ENCODE data around the gene CFAP45.

The CFAP45 gene

DNA sequence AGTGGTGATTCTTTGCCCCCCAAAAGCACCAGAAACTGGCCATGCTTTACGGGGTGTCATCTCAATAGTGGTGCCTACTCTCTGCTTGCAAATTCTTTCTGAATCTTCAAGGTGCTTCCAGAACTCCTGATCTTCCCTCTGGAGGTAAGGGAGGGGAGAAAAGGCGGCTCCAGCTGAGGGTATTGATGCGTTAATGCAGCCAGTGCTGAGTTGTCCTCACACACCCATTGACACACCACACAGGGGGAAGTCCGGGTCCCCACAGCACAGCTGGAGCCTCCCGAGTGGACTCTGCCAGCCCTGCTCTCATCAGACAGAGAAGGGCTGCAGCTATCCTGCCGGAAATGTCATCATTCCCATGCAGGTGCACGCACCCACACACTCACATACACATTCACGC lies 38.7 kb downstream of the CFAP45 start:
- DNase-seq (ENCODE audit: low read depth, low spot score): no peak
- H3K4me1 ChIP-seq (ENCODE audit: control insufficient read depth, insufficient read depth, low read length): no peaks in the 10 kb centered on the region
- H3K9me3 ChIP-seq (ENCODE audit: control insufficient read depth, insufficient read depth, low read length): no peaks in the 10 kb centered on the region
- H3K27me3 ChIP-seq (ENCODE audit: control insufficient read depth, insufficient read depth, low read length): no peaks in the 10 kb centered on the region; the same call in 1 of the 2 replicates
- no peak overlapping the region for H3K27ac ChIP-seq (ENCODE audit: low read length)
- no peaks in the 10 kb centered on the region for H3K36me3 ChIP-seq (ENCODE audit: control insufficient read depth, insufficient read depth, low read length)
- 100% methylated on average over 1 of the region's 8 CpGs for WGBS (ENCODE audit: insufficient coverage, insufficient read length)
- H3K4me3 ChIP-seq (ENCODE audit: low read length): no peak overlapping the region

DNA sequence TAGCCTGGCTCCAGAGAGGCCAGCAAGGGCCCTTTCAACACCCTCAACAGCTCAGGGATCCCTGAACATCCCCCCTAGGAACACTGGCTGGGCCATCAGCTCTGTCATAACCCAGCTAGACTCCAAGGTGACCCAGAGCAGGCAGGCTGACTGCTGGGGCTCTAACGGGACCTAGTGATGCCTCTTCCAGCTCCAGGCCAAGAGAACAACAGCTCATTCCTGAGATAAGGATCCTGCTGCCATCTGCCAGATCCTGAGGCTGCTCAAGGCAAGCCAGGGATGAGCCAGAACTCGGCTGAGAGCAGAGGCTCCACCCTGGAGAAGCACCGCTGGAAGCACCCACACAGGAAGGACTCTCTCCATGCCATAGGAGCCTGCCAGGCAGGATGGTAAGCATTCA lies 39.5 kb downstream of the CFAP45 start:
- H3K4me3 ChIP-seq (ENCODE audit: low read length): no peak overlapping the region
- H3K4me1 ChIP-seq (ENCODE audit: control insufficient read depth, insufficient read depth, low read length): no peaks in the 10 kb centered on the region
- no peak overlapping the region for H3K27ac ChIP-seq (ENCODE audit: low read length)
- WGBS (ENCODE audit: insufficient coverage, insufficient read length): no CpG with 5 or more reads among the region's 3 CpGs
- no peaks in the 10 kb centered on the region for H3K9me3 ChIP-seq (ENCODE audit: control insufficient read depth, insufficient read depth, low read length)
- no peak for DNase-seq (ENCODE audit: low read depth, low spot score)
- no peaks in the 10 kb centered on the region for H3K36me3 ChIP-seq (ENCODE audit: control insufficient read depth, insufficient read depth, low read length)
- peaks cover 1% of the 10 kb centered on the region; the same call in 1 of the 2 replicates for H3K27me3 ChIP-seq (ENCODE audit: control insufficient read depth, insufficient read depth, low read length)

DNA sequence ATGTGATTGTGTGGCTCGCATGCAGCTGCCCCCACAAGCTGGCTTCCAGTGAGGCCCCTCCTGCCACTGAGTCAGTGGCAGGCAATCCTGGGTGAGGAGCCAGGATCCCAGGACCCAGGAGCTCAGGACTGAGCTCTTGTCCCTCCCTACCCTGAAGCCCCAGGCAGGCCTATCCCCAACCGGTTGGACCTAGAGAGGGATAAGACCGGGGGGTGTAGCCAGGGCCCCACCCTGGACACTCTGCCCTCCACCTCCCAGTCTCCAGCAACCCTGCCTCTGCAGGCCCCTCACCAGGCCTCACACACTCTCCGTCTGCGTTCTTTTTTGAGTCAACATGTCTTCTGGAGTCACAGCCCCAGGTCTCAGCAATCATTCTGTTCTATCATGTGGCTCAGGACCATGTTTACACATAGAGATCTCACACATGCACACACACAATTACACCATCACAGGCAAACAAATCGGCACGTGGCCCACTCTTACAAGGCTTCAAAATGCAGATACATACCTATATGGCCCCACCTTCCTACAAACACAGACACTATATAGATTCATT lies 40.1 kb downstream of the CFAP45 start:
- WGBS (ENCODE audit: insufficient coverage, insufficient read length): no CpG with 5 or more reads among the region's 7 CpGs
- no peak overlapping the region for H3K4me3 ChIP-seq (ENCODE audit: low read length)
- no peak overlapping the region for H3K27ac ChIP-seq (ENCODE audit: low read length)
- DNase-seq (ENCODE audit: low read depth, low spot score): no peak
- H3K36me3 ChIP-seq (ENCODE audit: control insufficient read depth, insufficient read depth, low read length): no peaks in the 10 kb centered on the region
- peaks cover 5% of the 10 kb centered on the region; the same call in 1 of the 2 replicates for H3K27me3 ChIP-seq (ENCODE audit: control insufficient read depth, insufficient read depth, low read length)
- H3K9me3 ChIP-seq (ENCODE audit: control insufficient read depth, insufficient read depth, low read length): no peaks in the 10 kb centered on the region
- H3K4me1 ChIP-seq (ENCODE audit: control insufficient read depth, insufficient read depth, low read length): no peaks in the 10 kb centered on the region

DNA sequence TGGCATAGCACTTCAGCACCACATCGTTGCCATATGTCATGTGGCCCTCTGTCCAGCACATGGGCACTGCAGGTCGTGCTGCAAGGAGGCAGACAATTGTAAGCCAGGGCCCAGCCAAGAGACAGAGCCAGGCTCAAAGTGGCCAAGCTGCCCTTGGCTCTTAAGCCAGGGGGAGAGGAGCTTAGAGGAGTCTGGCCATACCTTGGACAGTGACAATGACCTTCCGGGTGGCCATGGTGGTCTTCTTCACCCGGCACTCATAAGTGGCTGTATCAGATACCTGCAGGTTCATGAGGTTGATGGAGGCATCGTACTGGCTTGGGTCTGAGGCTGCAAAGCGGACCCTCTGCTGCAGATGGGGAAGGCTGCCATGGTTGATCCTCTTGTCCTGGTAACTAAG lies 42.1 kb downstream of the CFAP45 start:
- no CpG with 5 or more reads among the region's 6 CpGs for WGBS (ENCODE audit: insufficient coverage, insufficient read length)
- H3K27ac ChIP-seq (ENCODE audit: low read length): no peak overlapping the region
- no peaks in the 10 kb centered on the region for H3K36me3 ChIP-seq (ENCODE audit: control insufficient read depth, insufficient read depth, low read length)
- no peaks in the 10 kb centered on the region for H3K4me1 ChIP-seq (ENCODE audit: control insufficient read depth, insufficient read depth, low read length)
- H3K9me3 ChIP-seq (ENCODE audit: control insufficient read depth, insufficient read depth, low read length): no peaks in the 10 kb centered on the region
- peaks cover 5% of the 10 kb centered on the region; the same call in 1 of the 2 replicates for H3K27me3 ChIP-seq (ENCODE audit: control insufficient read depth, insufficient read depth, low read length)
- no peak for DNase-seq (ENCODE audit: low read depth, low spot score)
- H3K4me3 ChIP-seq (ENCODE audit: low read length): no peak overlapping the region

DNA sequence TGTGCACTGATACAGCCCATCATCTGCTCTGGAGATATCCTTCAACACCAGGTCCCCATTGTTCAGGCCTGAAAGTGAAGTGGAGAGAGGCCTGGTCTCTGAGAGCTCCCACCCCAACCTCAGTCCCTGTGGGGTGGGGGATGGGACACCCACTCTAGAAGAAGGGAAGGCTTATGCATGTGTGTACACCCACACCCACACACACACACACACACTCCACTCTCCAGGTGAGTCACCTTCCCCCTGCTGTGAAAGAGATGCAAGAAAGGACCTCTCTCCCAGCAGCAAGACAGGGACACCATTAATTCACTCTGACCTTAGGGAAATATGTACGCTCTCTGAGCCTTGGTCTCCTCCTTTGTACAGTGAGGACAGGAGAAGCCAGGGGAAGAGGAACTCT lies 43.4 kb downstream of the CFAP45 start:
- Histone ChIP-seq H3K9me3 (ENCODE audit: control insufficient read depth, insufficient read depth, low read length) (no peaks in the 10 kb centered on the region), H3K4me3 (ENCODE audit: low read length) (no peak overlapping the region), H3K27ac (ENCODE audit: low read length) (no peak overlapping the region), H3K36me3 (ENCODE audit: control insufficient read depth, insufficient read depth, low read length) (no peaks in the 10 kb centered on the region), H3K27me3 (ENCODE audit: control insufficient read depth, insufficient read depth, low read length) (peaks cover 5% of the 10 kb centered on the region; the same call in 1 of the 2 replicates), H3K4me1 (ENCODE audit: control insufficient read depth, insufficient read depth, low read length) (no peaks in the 10 kb centered on the region)
- no CpG with 5 or more reads among the region's 1 CpG for WGBS (ENCODE audit: insufficient coverage, insufficient read length)
- no peak for DNase-seq (ENCODE audit: low read depth, low spot score)

DNA sequence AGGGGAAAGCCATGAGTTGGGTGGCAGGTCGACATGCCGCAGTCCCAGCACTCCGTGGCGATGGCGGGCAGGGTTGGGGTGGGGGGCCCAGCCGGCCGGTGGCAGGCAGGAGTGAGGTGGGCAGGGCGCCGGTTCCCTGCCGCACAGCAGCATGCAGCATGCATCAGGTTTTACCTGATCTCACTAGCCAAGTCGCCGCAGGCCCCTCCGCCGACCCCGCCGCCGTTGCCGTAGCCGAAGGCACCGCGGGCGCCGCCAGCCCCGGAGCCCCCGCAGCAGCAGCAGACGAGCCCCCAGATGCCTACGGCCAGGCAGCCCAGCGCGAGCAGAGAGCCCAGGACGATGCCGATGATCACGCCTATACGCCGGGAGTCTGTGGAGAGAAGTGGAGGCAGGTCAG lies 44.3 kb downstream of the CFAP45 start:
- Histone ChIP-seq H3K9me3 (ENCODE audit: control insufficient read depth, insufficient read depth, low read length) (no peaks in the 10 kb centered on the region), H3K4me3 (ENCODE audit: low read length) (no peak overlapping the region), H3K27ac (ENCODE audit: low read length) (no peak overlapping the region), H3K27me3 (ENCODE audit: control insufficient read depth, insufficient read depth, low read length) (peaks cover 5% of the 10 kb centered on the region; the same call in 1 of the 2 replicates), H3K36me3 (ENCODE audit: control insufficient read depth, insufficient read depth, low read length) (no peaks in the 10 kb centered on the region), H3K4me1 (ENCODE audit: control insufficient read depth, insufficient read depth, low read length) (no peaks in the 10 kb centered on the region)
- no peak for DNase-seq (ENCODE audit: low read depth, low spot score)
- WGBS (ENCODE audit: insufficient coverage, insufficient read length): no CpG with 5 or more reads among the region's 34 CpGs

DNA sequence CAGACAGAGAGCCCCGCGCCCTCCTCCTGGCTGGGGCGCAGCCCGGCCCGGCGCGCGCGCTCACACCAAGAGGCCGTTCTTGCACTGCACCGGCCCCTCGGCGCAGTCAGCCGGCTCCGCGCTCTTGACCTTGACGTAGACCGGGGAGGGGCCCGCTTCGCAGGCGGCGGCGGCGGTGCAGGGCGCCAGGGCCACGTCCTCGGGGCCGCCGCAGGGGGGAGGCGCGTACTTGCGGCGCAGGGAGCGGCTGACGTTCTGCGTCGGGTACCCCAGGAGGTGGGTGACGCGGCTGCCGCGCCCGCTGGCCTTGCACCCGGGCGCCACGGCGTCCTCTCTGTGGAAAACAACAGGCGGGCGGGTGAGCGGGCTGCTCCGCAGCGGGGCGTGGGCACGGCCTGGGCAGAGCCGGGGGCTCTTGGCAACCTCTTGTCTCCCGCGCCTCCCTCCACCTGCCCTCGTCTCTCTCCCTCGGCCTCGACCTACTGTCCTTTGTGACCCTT lies 45.2 kb downstream of the CFAP45 start:
- no peak overlapping the region for H3K27ac ChIP-seq (ENCODE audit: low read length)

DNA sequence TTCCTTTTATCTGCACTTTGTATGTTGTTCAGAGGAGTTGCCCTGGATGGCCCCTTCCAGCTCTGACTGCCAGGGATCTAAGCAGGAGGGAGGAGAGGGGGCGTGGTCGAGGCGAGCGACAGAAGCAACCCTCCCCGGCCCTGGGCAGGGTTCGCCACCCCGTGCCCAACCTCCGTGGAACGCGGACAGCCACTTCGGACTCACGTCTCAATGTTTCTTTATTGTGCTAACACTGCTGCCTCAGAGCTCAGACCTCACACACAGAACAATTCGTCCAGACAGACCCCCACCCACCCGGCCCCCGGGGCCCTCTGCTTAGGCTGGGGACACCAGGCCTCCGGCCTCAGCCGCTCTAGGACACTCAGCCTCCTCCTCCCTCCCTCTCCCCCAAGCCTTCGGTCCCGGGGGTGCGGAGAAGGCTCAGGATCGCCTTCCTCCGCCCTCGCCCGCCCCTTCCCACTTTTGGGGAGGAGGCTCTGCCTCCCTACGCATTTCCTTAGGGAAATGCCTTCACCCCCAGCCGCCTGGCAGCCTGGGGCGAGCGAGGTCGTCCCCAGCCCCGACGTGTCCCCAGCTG lies 45.8 kb downstream of the CFAP45 start:
- Histone ChIP-seq H3K27ac (ENCODE audit: low read length) (no peak overlapping the region), H3K9me3 (ENCODE audit: control insufficient read depth, insufficient read depth, low read length) (no peaks in the 10 kb centered on the region), H3K4me1 (ENCODE audit: control insufficient read depth, insufficient read depth, low read length) (no peaks in the 10 kb centered on the region), H3K36me3 (ENCODE audit: control insufficient read depth, insufficient read depth, low read length) (no peaks in the 10 kb centered on the region), H3K27me3 (ENCODE audit: control insufficient read depth, insufficient read depth, low read length) (peaks cover 5% of the 10 kb centered on the region; the same call in 1 of the 2 replicates), H3K4me3 (ENCODE audit: low read length) (peak overlapping the region; percentile 69)
- no peak for DNase-seq (ENCODE audit: low read depth, low spot score)
- no CpG with 5 or more reads among the region's 31 CpGs for WGBS (ENCODE audit: insufficient coverage, insufficient read length)

More for the DNA sequence above, 45.2 kb downstream of the CFAP45 start:
- WGBS (ENCODE audit: insufficient coverage, insufficient read length): no CpG with 5 or more reads among the region's 59 CpGs
- Histone ChIP-seq H3K27me3 (ENCODE audit: control insufficient read depth, insufficient read depth, low read length) (peaks cover 5% of the 10 kb centered on the region; the same call in 1 of the 2 replicates), H3K9me3 (ENCODE audit: control insufficient read depth, insufficient read depth, low read length) (no peaks in the 10 kb centered on the region), H3K4me1 (ENCODE audit: control insufficient read depth, insufficient read depth, low read length) (no peaks in the 10 kb centered on the region), H3K4me3 (ENCODE audit: low read length) (peak overlapping the region; percentile 69), H3K36me3 (ENCODE audit: control insufficient read depth, insufficient read depth, low read length) (no peaks in the 10 kb centered on the region)
- no peak for DNase-seq (ENCODE audit: low read depth, low spot score)

DNA sequence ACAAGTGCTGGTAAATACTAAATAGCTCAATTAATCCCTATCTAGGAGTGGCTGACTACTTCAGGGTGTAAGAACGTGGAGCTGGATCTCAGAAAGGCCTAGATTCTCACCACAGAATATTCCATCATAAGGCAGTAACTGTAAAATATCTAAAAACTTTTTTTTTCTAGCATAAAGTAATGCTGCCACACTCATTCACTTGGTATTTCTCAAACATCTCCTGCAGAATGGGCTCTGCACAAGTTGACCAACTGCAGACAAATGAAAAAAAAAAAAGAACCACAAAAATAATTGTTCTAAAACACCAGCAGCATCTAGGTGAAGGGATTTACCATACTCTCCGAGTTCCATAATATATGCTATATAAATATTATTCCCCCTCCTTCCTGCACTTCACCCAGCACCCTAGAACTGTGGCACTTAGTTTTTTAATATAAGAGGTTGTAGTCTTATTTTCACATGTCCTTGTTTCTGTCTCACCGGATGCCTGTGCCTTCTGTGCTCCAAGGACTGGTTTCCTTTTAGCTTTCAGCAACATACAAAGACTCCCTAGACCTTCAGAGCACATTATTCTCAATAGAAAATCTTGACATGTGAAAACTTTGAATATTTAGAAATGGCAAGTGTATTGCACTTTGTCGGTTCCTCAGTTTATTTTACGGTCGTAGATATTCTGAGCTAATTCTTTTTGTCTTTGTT lies 46.4 kb downstream of the CFAP45 start:
- DNase-seq (ENCODE audit: low read depth, low spot score): no peak
- Histone ChIP-seq H3K4me3 (ENCODE audit: low read length) (no peak overlapping the region; the same call in 1 of the 2 replicates), H3K4me1 (ENCODE audit: control insufficient read depth, insufficient read depth, low read length) (no peaks in the 10 kb centered on the region), H3K27me3 (ENCODE audit: control insufficient read depth, insufficient read depth, low read length) (peaks cover 5% of the 10 kb centered on the region; the same call in 1 of the 2 replicates), H3K36me3 (ENCODE audit: control insufficient read depth, insufficient read depth, low read length) (no peaks in the 10 kb centered on the region), H3K9me3 (ENCODE audit: control insufficient read depth, insufficient read depth, low read length) (no peaks in the 10 kb centered on the region), H3K27ac (ENCODE audit: low read length) (no peak overlapping the region)
- WGBS (ENCODE audit: insufficient coverage, insufficient read length): no CpG with 5 or more reads among the region's 6 CpGs

DNA sequence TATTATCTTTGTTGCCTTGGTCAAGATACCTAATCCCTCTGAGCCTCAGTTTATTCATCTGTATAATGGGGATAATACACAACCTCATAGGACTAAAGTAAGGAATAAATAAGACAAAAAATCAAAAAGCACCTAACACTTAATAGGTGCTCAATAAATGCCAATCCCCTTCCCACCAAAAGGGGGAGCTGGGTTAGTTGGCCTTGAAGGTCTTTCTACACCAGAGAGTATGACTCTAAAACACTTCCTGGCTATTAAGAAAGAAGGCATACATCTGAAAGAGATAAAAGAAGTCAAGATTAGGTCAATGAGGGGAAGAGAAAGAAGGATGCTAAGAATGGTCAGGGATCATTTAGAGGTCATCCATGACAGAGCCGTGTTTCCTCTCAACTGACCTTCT lies 48.6 kb downstream of the CFAP45 start:
- H3K4me1 ChIP-seq (ENCODE audit: control insufficient read depth, insufficient read depth, low read length): no peaks in the 10 kb centered on the region
- no peaks in the 10 kb centered on the region for H3K36me3 ChIP-seq (ENCODE audit: control insufficient read depth, insufficient read depth, low read length)
- no peak for DNase-seq (ENCODE audit: low read depth, low spot score)
- H3K27ac ChIP-seq (ENCODE audit: low read length): no peak overlapping the region
- no peak overlapping the region for H3K4me3 ChIP-seq (ENCODE audit: low read length)
- no peaks in the 10 kb centered on the region for H3K9me3 ChIP-seq (ENCODE audit: control insufficient read depth, insufficient read depth, low read length)
- H3K27me3 ChIP-seq (ENCODE audit: control insufficient read depth, insufficient read depth, low read length): peaks cover 5% of the 10 kb centered on the region; the same call in 1 of the 2 replicates
- WGBS (ENCODE audit: insufficient coverage, insufficient read length): no CpG with 5 or more reads among the region's 1 CpG
